Posterior cingulate gyrus (tissue), 11 donors: ENCODE measurements around the gene KRT5.

Experiments
- DNase-seq, 10 donors: peaks; one replicate each; pipeline versions ENCODE4 v3.0.0 to v3.0.0-alpha.2; 2020 to 2021; ENCODE audit warnings: mixed read lengths in 3 of 10
- intact Hi-C: fragments of 100-400 bp; cut with DNase I; formaldehyde crosslinking; loops from one replicate; pipeline ENCODE4 v1.15.1; 2023

KRT5 gene

DNA sequence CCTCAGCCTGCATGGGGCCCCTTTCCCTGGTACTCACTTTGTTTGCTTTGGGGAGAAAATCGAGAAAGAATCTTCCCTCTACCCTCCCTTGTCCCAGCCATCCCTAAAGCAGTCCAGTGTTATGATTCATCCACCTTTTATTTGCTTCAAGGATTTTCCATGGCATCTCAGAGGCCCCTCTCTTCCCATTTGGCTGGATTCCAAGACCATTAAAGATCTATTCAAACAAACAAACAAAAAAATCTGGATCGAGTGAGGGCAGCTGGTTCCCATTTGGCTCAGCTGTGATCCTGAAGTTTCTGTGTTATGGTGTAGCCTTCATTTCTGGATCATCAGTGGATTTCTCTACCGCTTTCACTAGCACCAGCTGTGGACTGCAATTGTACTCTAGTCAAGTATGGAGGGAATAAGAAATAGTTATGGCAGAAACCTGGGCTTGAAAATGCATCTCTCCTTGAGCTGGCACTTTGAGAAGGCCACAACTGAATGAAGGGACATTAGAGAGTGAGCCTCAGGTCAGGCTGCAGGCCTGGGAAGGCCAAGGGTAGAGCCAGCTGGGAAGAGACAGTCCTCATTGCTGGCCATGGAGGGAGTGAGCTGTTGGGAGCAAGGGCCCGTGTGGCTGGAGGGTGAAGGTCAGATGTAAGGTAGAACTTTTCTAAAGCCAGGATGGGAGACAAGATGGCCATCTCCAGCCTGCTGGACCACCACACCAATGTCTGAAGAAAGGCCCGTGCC is 19.1 kb upstream of the KRT5 start:
- no peak for DNase-seq
- intact Hi-C loops = no loop called here

DNA sequence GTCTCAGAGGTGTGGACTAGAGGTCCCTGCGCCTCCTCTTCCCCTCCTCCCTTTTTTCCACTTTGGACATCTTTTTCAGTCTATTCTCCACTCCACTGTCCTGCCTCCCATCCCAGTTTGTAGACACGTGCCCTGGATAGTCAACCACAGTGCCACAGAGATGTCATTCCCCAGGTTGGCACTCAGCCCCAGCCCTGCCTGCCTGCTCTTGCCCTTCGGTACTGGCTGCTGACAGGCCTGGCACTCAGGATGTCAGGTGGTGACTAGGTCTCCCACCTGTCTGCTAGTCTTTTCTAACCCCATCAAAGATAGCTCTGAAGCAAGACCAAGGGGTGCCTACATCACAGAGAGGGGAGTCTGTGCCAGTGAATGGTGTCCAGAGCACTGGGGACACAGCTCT is 16.9 kb upstream of the KRT5 start:
- intact Hi-C loops = no loop called here
- DNase-seq = peak in 1 of 10 donors; percentile 62

DNA sequence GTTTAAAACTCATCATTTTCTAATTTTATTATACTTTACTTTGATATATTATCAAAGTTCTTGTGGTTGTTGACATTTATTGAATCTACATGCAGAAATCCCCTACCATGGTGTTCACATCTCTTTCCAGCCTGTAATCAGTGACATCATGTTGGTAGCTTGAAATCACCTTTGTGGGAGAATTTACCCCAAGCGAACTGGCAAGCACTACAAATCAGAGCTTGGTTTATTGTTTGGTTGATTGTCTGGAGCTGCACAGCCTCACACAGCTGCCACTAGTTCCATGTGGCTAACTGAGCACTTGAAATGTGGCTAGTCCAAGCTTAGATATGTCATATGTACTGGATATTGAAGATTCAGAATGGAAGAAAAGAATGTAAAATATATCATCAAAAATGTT is 15.4 kb upstream of the KRT5 start:
- no peak for DNase-seq
- intact Hi-C loops = no loop called here

DNA sequence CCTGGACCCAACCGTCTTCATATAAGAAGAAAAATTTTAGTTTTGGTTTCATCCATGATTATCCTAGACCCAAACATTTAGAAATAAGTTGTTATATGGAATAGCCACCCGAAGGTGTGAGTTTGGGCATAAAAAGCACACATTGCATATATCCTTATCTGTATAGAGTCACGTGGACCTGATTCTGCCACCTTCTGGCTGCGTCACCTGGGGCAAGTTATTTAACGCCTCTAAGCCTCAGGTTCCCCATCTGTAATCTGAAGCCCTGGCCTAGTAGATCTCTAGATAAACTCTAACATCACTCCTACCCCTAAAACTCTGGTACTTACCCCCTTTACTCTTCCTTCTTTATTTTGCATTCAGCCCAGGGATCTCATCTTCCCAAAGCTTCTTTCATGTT is 14.3 kb upstream of the KRT5 start:
- intact Hi-C loops = no loop called here
- peak in 1 of 10 donors; percentile 7 for DNase-seq

DNA sequence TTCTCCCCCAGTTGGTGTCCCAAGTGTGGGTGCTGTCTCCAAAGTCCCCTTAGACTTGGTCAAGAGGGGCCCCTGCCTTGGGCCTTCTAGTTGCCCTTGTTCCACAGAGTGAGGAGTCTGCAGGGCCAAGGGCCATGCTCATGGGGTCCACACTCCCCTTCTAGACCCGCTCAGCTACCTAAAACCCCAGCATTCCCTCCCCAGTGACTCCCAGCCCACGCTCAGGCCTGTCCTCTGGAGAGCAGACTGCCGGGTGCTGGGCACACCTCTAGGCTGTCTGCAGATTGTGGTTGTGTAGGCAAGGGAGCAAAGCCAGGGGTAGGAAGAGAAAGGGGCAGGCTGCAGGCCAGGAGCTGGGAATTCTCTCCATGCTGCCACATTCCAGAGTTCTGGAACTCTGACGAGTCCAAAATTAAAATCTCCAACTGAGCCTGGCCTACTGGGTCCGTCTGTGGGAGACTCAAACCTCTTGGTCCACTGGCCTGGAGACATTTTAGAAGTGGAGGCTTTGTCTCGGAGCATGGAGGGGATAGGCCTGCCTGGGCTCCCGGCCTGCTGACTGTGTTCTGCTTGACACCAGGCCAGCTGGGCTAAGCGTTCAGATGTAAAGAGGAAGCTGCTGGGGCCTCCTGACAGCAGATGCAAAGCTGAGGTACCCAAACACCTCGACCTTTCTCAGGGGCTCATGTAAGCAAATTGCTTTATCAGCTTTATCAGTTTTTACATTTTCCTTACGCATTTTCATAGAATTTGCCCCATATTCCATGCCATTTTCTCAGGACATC is 13.7 kb upstream of the KRT5 start:
- intact Hi-C loops = no loop called here
- DNase-seq = no peak

DNA sequence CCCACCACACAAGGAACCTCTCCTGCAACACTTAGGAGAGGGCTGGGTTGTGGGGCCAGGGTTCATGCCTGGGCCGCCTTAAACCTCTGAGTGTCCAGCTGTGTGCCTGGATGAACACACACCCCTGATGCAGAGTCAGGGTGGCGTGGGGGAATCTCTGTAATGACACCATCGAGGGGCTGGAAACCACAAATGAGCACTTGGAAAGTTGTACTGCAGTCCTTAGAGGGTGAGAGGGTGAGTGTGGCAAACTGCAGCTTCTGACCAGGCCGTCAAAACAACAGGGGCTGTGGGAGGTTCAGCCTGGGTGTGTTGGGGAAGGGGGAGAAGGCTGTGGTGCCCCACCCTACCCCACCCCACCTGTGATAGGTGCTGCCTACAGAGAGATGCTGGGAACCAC is 12.4 kb upstream of the KRT5 start:
- no peak for DNase-seq
- intact Hi-C loops = no loop called here

DNA sequence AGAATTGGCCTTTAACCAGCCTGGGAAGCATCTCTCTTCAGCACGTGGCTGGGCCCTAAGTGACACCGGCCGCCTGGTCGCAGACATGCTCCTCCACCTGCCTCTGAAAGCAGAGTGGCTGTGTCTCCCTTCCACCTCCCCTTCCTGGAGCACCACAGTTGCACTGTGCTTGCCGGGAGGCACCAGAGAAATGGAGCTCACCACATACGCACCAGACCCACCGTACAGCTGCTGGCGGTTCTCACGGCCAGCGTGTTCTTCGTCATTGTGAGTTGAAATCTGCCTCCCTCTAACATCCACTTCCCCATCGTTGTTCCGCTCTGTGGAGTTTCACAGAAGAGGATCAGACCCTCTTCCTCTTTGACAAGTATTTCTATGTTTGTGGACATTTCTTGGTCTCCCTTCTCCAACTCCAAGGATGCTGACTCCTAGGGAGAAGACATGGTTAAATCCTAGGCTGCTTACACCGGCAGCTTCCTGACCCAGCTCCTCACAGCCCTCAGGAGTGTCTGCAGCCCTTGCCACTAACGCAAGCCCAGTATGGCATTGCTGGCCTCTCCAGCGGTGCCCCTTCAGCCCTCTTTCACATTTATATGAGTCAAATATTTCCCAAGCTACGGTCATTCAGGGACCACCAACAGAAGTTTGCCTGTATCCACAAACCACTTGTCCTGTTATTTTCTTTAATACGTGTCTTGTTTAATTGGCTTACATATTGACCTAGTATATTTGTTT is 11.5 kb upstream of the KRT5 start:
- DNase-seq = no peak
- intact Hi-C loops = no loop called here

DNA sequence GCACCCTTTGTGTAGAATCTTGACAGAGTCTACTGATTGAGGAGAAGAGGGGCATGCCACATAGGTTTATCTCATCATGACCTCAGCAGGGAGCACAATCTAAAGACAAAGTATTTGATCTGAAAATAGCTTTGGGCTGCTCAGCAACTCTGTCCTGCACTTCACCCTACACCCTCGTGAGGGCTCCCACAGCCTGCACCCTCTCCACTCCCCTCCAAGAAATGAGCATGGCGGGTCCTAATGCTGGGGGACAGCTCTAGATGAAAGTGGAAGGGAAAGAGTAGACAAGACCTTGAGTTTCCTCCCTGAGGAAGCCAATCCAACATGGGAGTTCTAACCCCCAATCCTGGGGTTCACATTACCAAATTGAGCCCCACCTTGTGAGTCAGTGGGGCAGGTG is 10.7 kb upstream of the KRT5 start:
- intact Hi-C loops = no loop called here
- DNase-seq = no peak

DNA sequence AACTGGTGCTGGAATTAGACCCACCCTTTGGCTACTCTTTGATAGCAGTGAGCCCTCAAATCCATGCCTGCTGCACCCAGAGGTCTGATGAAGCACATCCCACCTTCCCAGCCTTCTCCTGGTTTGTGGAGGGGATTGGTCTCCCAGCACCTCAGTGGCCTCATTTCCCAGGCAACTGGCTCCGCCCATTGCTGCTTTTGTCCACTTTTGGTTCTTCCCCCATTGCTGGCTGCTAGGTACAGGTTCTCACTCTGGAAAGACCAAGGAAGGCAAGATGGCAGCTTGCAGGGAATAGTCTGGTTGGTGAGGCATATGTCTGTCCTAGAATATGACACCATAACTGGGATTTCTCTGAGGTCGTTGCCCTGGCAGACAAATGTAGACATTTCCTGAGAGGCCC is 10.2 kb upstream of the KRT5 start:
- no peak for DNase-seq
- intact Hi-C loops = no loop called here

DNA sequence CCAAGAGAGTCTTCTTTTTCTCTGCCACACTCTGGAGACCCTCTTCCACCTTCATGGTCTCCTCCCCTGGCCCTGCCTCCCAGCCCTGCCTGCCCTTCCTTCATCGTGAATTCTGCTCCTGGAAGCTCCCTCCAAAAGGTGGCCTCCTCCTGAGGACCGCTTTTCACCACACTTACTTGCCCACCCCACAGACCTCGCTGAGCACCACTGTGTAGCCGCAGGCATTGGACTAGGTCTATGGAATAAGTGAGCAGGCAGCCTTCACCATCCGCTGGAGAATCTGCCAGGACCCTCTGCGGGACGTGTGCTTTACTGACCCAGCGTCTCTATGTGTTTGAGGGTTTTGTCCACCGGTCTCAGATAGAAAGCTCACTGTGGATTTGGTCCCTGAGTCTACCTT is 9.7 kb upstream of the KRT5 start:
- intact Hi-C loops = no loop called here
- no peak for DNase-seq

DNA sequence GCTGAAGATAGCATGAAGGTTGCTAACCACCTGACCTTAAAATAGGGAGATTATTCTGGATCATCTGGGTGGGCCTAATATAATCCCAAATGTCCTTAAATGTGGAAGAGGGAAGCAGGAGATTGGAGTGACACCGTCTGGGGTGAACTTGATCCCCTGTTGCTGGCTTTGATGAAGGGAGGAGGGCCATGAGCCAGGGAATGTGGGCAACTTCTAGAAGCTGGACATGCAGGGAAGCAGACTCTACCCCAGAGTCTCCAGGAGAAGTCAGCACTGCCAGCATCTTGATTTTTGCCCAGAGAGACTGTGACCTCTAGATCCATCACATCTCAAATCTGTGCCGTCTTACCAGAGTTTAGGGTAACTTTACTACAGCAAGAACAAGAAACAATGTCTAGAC is 9.2 kb upstream of the KRT5 start:
- no peak for DNase-seq
- intact Hi-C loops = no loop called here

DNA sequence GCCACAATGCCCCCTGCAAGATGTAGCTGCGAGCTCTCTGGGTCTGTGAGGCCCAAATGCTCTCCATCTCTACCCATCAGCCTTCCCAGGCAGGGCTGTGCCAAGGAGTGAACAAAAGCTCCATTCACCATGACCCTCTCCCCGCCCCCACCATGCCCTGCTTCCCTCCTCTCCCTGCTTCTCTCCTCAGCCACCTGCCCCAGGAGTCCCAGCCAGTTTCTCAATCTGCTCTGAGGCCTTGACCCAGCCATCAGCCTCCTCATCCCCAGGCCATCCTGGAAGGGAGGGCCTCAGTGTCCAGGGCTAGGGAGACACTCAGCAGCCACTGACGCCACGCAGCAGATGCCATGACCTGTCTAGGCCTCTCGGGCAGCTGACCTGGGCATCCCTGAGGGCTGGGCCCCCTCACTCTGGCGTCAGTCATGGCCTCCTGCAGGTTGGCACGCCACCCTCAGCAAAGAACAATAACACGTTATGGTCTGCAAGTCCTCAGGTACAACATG is 8.5 kb upstream of the KRT5 start:
- intact Hi-C loops = no loop called here
- peak in 8 of 10 donors; percentile 29 to 93 (median 66) for DNase-seq

DNA sequence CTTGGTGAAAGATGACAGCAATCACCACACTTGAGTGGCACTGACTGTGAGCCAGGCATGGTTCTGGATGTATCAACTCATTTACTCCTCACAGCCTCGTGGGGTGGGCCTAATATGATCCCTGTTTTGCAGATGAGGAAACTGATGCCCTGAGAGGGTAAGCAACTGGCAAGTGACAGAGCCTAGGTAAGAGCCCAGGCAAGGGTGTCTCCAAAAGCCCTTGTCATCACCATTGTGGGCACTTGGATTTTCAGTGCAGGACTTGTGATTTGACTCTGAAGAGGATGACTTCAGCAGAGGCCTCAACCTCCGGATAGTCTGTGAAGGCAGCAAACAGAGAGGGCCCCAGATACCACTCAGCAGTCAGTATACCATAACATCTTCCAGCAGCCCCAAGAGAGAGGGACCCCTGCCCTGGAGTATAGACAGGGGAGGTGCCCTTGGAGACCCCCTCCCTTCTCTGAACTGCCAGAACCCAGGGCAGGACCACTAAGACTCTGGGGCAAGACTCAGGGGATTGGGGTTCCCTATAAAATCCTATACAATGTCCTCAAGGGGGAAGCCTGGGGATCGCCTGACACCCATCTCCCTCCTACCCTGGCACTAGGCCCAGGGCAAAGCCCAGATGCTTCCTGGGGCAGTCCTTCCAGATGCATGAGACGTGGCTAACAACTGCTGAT is 7.1 kb upstream of the KRT5 start:
- intact Hi-C loops = no loop called here
- peak in 1 of 10 donors; percentile 3 for DNase-seq

DNA sequence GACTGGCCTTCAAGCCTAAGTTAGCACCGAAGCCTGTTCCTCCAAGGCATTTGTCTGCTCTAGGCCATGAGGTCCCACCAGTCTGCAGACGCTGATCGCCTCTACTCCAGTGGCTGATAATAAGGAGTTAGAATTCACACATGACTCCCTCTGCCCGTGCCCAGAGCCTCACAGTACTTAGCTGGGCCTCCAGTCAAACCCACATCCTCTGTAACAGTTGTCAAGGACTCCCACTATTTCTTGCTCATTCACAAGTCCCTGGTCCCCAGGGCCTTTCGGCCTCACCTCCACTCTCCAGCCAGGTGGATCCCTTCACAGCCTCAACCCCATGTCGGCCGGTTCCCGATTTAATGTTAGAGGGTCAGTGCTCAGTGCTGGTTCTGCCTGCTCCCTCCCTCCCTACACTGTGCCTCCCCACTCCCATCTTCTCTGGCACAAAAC is 6.3 kb upstream of the KRT5 start:
- DNase-seq = no peak
- intact Hi-C loops = no loop called here

DNA sequence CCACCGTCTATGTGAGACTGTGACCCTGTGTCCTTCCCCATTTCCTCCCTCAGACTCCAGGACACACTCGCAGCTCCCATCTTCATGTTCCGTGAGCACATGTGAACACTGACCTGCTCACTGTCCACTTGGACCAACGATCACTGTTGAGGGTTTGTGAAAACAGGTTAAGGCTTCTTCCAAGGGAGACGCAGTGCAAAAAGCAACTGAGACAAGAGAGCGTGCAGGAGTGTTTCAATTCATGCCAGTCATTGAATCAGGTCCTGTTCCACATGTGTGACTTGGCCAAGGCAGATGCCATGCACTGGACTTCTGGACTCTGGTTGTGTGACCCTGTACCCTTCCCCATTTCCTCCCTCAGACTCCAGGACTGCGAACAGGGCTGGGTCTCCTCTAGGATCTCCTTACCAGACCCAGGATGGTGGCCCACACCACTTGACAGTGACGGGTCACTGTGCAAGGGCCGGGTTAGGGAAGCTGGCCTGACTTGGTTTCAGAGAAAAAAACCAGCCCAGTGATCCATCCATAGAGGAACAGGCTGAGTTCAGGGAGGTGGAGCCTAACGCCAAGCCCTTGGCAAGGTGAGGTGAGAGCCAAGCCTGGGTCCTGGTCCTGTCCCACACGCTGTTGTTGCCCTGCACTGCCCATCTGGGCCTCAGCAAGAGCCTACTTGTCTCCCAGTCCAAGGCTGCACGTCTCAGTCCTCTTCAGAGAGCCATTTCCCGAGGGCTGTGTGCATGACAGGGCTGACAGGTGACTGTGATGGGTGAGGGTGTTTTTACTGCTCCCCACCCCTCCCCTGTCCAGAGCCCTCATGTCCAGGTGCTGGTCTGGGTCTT is 5.7 kb upstream of the KRT5 start:
- no peak for DNase-seq
- intact Hi-C loops = no loop called here

DNA sequence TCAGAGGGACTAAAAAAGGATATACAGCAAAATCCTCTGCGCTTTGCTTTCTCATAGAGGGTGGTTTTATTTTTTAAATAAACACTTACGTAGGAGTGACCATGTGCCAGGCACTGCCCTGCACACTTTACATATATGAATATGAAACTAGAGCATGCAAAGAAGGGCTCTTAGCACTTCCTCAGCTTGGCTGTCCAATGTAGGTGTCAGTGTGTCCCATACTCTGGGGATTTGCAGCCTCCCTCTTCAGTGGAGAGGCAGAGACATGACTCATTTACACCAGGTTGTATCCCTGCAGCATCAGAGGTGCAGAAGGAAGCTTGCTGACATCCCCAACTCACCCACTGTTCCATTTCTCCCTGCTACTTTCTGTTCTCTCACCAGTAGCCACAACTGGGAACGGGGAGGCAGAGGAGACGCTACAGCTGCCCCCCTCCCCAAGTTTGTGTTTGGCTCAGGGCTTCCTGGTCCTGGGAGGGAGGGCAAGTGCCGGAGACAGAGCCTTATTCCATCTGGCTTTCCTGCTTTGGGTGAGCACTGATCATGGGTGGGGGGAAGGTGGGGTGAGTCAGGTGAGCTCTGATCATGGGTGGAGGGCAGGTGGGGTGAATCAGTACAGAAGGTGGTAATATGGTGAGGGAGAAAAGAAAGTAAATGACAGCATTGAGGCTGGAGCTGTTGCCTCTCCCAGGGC is 4.9 kb upstream of the KRT5 start:
- DNase-seq = no peak
- intact Hi-C loops = no loop called here

DNA sequence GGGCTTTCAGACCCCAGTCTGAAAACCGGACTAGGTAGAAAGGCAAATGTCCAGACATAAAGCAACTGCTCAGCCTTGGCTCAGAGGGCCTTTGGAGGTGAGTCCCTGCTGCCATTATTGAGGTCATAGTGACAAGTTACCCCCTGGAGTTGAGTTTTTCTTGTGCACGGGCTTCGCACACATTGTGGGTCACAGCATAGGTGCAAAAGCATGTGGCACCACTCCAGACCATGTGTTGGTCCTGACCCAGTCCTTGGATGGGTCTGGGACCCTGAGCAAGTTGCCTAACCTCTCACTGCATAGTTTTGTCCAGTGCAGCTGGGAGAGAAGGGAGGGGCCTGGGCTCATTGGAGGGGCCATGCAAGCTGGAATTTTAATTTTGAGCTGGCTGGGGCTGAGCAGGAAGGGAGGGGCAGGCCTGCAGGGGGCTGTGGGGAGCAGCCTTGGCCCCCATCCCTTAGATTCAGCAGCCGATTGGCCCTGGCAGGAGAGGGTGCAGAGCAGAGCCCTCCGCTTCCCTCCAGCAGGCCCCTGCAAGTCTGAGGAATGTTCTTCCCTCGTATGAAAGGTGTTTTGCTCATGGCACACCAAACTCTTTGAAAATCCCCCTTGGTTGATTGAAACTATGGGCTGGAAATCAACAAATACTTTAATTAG is 4.2 kb upstream of the KRT5 start:
- intact Hi-C loops = no loop called here
- DNase-seq = no peak

DNA sequence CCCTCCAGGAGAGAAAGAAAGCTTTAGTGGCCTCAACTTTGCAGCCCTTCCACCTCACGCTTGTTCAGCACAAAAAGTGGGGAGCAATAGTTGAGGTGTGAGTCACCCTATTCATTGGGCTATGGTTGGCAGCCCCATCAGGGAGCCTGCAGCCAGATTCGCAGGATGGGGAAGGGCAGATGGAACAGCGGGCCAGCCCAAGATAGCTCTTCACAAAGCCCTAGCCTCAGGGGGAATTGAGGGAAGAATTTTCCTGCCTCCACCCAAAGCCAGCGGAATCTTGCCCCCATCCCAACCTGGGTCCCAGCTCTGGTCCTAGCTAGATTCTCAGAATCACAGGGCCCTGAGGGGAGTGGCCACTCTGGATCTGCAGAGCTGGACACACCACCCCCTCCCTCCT is 3.6 kb upstream of the KRT5 start:
- intact Hi-C loops = no loop called here
- no peak for DNase-seq
